ENCODE measurements around the gene CUTA.
"Not testable (repeated sequence)": the region's sequence is repeated elsewhere in the genome, so short reads cannot be mapped to it uniquely, and the experiment has no call there.

CUTA gene

DNA sequence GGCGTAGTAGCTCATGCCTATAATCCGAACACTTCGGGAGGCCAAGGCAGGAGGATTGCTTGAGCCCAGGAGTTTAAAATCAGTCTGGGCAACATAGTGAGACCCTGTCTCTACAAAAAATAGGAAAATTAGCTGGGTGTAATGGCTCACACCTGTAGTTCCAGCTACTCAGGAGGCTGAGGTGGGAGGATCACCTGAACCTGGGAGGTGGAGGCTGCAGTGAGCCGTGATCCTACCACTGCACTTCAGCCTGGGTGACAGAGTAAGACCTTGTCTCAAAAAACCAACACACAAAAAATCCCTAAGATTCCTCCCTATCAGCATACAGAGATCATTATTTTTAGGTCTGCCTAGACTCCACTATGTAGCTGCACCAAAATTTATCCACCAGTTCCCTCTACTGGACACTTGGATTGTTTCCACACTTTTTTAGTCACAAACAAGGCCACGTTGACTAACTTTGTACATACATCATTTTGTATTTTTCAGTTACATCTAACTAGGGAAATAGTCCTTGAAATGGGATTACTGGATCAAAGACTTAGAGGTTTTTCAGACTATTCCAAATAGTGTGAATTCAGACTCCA, 10.7 kb downstream of the CUTA start:
- in situ Hi-C loops (cut with MboI; ENCODE audit: low sequenced_read_pairs) = no loop called here

DNA sequence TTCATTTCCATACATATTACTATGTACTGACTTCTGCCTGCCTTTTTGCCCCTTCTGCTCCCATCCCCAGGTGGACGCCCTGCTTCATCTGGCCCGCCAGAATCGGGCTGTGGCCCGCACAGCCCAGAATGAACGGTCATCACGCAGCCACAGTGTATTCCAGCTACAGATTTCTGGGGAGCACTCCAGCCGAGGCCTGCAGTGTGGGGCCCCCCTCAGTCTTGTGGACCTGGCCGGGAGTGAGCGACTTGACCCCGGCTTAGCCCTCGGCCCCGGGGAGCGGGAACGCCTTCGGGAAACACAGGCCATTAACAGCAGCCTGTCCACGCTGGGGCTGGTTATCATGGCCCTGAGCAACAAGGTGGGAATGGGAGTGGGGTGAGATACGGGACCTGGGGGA, 11.8 kb downstream of the CUTA start:
- in situ Hi-C loops (cut with MboI; ENCODE audit: low sequenced_read_pairs) = no loop called here

DNA sequence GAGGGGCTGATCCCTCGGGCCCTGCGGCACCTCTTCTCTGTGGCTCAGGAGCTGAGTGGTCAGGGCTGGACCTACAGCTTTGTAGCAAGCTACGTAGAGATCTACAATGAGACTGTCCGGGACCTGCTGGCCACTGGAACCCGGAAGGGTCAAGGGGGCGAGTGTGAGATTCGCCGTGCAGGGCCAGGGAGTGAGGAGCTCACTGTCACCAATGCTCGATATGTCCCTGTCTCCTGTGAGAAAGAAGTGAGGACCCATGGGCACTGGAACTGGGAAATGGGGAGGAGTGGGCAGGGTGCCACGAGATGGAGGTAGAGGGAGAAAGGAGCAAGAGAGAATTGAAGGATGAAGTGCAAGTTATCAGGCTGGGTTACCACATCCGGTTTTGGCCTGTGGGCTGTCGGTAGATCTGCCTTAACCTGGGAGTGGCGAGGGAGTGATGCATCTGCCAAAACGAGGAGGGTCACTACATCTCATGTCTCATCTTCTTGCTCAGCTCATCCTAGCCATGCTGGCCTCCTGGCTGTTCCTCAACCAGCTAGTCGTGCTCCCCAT, 12.4 kb downstream of the CUTA start:
- in situ Hi-C loops (cut with MboI; ENCODE audit: low sequenced_read_pairs) = no loop called here

DNA sequence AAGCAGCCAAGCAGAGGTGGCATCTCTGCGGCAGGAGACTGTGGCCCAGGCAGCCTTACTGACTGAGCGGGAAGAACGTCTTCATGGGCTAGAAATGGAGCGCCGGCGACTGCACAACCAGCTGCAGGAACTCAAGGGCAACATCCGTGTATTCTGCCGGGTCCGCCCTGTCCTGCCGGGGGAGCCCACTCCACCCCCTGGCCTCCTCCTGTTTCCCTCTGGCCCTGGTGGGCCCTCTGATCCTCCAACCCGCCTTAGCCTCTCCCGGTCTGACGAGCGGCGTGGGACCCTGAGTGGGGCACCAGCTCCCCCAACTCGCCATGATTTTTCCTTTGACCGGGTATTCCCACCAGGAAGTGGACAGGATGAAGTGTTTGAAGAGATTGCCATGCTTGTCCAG, 13.0 kb downstream of the CUTA start:
- in situ Hi-C loops (cut with MboI; ENCODE audit: low sequenced_read_pairs) = no loop called here

DNA sequence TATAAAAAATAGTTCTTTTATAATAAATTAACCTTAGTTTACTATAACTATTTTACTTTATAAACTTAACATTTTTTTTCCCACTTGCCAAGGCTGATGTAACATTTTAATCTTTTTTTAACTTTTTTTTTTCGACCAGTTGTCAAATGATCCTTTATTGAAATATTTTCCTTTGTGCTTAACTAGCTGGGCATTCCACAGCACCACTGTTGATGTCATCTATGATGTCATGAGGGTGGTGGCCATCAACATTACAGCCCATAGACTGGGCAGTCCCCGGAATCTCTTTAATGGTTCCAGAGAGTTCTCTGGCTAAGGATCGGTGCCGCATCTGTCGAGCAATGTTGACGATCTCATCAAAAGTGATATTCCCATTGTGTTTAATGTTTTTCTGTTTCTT, 18.0 kb downstream of the CUTA start:
- in situ Hi-C loops (cut with MboI; ENCODE audit: low sequenced_read_pairs) = not testable (repeated sequence)

DNA sequence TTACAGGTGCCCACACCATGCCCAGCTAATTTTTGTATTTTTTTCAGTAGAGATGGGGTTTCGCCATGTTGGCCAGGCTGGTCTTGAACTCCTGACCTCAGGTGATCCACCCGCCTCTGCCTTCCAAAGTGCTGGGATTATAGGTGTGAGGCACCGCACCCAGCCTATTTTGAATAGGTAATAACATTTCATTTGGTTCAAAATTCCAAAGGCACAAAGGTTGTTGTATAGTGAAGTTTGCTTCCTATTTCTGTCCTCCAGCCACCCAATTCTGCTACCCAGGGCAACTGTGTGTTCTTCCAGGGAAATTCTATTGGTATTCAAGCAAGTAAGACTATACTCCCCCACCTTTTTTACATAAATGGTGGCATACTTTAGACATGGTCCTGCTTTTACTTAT, 19.3 kb downstream of the CUTA start:
- in situ Hi-C loops (cut with MboI; ENCODE audit: low sequenced_read_pairs) = not testable (repeated sequence)

DNA sequence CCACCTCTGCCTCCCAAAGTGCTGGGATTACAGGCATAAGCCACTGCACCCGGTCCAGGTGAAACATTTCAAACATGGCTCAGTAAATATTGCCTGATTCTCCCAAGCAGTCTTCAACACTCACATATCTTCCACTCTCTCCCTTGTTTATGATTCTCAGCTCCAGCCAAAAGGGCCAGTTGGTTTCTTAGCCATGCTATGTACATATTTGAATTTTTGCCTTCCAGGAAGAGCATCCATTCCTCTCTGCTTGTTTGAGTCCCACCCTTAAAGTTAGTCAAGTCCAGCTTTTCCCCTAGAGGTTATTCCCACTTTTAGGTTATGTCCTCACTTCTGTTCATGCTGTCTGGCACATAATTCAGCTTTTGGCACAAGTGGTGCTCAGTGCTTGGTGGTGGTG, 20.4 kb downstream of the CUTA start:
- in situ Hi-C loops (cut with MboI; ENCODE audit: low sequenced_read_pairs) = no loop called here

DNA sequence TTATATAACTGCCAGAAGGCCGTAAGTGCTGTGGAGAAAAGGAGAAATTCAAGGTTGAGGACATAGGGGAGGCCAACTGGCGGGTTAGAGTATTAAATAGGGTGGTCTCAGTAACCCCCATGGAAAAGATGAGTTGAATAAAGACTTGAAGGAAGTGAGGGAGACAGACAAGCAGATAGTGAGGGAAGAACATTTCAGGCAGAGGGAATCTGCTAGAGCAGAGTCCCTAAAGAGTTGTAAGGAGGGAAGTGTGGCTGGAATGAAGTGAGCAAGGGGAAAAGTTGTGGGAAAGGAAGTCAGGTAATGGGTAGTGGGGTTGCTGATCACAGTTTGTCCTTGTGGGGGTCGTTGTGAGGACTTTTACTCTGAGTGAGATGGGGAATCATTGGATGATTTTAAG, 24.9 kb downstream of the CUTA start:
- in situ Hi-C loops (cut with MboI; ENCODE audit: low sequenced_read_pairs) = no loop called here

DNA sequence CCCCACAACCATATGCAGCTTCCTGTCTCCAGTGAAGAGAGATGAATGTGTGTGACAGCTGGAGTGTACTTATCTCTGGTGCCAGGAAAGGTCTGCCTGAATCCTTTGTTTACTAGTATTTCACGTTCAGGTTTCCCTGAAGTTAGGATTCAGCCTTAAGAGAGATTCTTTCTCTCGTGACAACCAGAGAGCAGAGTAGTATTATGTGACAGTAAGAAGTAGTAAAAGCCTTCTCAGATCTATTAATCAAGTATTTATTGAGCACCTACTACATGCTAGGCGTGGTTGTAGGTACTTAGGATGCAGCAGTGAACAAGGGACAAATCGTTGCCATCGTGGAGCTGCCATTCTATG, 25.3 kb downstream of the CUTA start:
- in situ Hi-C loops (cut with MboI; ENCODE audit: low sequenced_read_pairs) = no loop called here

DNA sequence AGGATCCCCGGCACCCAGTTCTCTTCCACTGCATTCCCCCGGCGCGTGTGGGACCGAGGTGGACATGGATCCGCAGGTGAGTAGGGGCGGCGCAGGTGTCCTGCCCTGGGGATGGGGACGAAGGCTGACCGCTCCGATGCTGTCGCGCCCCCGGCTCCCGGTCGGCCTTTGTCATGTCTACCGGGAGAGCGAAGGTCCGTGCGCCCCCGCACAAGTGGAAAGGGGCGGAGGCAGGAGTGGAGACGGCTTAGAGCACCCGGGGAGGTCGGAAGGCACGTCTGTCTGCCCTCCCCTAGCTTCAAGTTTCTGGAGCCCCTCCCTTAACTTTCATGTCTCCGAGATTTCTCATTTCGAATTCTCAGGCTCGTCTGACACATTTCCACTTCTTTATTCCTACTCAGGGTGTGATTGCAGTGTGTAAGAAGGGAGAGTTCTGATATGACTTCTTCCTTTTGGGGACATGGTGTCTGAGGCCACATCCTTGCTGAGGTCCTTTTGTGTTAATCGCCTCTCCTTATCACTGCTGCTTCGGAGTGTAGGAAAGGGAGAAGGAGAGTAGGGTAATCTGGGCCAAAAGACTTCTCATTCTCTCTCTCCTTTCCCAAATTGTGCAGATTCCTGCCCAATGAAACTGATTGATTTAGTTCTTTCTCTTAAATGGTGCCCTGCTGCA, 25.8 kb downstream of the CUTA start:
- in situ Hi-C loops (cut with MboI; ENCODE audit: low sequenced_read_pairs) = no loop called here

DNA sequence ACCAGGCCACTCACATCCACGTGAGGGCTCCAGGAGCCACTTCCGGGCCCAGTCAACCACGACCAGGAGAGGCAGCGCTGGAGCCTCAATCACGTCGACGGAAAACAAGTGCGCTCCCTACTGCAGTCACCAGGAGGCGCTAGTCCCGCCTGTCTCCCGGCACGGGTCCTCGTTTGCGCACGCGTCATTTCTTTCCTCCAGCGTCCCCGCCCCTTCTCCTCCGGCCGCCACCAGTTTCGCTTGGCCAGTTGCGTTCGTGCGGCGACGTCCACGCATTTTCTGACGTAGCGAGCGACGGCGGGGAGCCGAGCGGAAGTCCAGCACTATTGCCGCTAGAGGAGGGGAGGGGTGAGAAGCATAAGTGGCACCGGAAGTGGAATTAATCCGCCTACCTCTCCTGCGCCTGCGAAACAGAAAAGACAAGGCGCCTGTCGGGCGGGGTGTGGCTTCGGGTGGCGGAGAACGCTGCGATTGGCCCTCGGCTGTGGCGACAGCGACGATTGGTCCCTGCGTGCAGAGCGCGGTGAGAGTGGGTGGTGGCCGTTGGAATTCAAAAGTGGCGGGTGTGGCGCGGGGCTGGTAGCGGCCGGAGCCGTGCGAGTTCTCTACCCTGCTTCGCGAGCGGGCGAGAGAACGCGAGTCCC, 26.5 kb downstream of the CUTA start, which contains the start of gene KIFC1:
TSS of gene KIFC1 (plus strand) at position 546 of the 644 bp plus-strand sequence. CDS start 163 bp downstream, outside the sequence.
- in situ Hi-C loops (cut with MboI; ENCODE audit: low sequenced_read_pairs) = no loop called here

DNA sequence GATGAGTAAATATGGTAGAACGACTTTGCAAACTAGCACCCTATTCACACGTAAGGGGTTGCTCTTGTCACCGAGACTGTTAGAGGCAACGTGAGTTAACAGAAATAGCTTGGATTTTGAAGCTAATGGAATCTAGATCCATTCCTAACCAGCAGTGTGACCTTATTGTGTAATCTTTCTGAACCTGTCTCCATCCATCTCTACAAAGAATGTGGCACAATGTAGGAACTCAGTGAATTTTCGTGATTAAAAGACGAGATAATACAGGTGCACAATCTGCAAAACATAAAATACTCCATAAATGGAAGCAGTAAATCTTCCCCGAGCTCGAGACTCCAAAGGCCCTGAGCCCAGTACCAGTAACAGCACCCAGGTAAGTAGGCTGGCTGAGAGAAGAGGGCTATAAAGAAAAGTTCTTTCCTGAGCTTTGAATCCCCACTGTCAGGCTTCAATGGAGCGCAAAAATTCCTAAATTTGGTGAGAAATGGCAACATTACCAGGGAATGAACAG, 27.1 kb downstream of the CUTA start:
- in situ Hi-C loops (cut with MboI; ENCODE audit: low sequenced_read_pairs) = no loop called here

DNA sequence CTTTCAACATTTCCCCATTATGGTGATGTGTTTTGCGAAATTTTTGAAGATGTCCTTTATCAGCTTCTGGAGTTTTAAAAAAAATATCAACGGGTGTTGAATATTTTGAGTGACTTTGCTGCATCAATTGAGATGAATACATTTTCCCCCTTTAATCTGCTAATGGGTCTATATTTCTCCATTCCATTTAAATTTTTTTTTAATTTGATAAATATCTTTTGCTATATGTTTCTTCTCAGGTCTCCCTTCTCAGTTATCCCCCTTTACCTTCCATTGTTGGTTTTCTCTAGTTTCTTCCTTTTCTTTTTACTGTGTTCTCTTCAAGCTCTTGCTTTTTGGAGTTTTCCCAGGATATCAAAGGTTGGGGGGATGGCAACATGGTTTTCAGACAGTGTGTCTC, 27.7 kb downstream of the CUTA start:
- in situ Hi-C loops (cut with MboI; ENCODE audit: low sequenced_read_pairs) = no loop called here

DNA sequence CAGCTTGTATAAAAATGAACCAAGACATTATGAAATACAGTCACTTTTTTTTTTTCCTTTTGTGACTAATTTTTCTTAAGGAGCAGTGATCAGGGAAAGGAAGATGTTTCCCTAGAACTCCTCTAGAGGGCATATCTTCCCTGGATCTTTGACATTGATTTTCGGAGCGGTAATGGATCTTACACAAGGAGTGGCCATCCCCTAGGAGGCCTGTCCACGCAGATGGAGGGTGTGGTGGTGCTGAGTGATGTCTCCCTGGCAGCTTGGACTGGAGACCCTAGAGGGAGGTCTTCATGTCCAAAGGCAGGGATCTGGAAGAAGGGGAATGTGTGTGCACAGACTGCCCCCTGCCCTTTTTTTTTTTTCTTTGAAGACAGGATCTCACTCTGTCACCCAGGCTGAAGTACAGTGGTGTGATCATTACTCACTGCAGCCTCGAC, 33.3 kb downstream of the CUTA start:
- in situ Hi-C loops (cut with MboI; ENCODE audit: low sequenced_read_pairs) = no loop called here

DNA sequence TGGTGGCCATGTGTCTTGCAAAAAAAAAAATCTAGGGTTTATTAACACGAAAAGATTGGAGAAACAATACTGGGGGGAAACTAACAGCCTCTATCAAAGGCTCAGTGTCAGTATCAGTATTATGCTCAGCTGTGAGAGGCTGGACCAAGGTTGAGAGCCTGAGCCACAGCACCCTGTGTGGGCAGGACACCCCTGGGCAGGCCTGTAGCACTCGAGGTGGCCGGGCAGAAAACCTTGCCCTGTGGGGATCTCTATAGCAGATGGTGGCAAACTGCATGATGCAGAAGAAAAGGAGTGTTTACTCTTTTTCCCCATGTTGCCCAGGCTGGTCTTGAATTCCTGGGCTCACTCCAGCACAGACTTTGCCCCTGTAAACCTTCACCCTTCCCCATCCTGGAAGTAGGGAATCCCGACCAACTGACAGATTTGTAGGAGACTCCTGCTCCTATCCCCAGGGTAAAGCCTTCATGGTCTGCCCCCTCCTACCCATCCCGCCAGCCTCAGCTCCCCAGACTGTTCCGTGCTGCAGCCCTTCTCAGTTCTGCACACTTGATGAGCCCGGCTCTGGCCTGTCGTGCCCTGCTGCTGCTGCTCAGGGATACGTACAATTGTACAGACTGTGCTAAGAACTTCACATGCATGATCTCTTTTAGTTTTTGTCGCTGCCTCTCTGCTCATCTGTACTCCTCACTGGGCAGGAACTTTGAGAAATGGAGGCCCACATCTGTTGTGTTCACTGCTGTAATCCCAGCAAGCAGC, 34.3 kb downstream of the CUTA start:
- in situ Hi-C loops (cut with MboI; ENCODE audit: low sequenced_read_pairs) = no loop called here

DNA sequence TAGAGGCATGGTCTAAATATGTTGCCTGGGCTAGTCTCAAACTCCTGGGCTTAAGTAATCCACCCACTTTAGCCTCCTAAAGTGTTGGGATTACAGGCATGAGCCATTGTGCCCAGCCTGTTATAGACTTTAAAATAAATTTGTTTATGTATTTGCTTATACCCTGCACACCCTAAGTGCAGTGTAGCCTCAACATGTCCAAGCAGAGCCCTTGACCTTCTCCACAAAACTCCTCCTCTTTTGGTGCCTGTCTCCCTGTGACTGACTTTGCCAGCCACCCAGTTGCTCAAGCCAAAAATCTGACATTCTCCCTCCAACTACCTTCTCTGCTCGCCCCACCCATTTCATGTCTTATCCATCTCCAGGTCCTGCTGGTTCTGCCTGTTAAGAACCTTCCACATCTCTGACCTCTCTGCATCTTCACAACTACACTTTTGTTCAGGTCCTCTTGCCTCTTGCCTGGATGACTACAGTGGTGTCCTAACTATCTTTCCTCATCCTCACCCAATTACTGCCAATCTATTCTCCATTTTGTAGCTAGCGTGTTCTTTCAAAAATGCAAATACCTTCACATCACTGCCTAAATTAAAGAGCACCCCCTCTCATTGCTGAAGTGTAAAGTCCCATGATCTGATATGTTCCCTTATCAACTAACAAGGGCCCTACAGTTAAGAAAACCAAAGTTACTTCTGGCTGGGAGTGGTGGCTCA, 37.5 kb downstream of the CUTA start:
- in situ Hi-C loops (cut with MboI; ENCODE audit: low sequenced_read_pairs) = no loop called here

DNA sequence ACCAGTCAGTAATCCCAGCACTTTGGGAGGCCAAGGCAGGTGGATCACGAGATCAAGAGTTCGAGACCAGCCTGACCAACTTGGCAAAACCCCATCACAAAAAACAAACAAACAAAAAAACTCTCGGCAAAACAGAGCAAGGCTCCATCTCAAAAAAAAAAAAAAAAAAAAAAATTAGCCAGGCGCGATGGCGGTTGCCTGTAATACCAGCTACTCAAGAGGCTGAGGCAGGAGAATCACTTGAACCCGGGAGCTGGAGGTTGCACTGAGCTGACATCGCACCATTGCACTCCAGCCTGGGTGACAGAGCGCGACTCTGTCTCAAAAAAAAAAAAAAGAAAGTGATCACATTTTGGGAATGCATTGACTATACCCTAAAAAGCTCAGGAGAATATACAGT, 38.7 kb downstream of the CUTA start:
- in situ Hi-C loops (cut with MboI; ENCODE audit: low sequenced_read_pairs) = not testable (repeated sequence)

DNA sequence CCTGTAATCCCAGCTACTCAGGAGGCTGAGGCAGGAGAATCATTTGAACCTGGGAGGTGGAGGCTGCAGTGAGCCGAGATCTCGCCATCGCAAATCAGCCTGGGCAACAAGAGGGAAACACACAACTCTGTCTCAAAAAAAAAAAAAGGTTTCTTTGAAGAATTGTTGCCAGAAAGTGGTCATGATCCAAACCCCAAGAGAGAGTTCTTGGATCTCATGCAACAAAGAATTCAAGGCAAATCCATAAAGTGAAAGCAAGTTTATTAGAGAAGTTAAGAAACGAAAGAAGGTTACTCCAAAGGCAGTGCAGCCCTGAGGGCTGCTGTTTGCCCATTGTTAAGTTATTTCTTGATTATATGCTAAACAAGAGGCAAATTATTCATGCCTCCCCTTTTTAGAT, 40.7 kb downstream of the CUTA start:
- in situ Hi-C loops (cut with MboI; ENCODE audit: low sequenced_read_pairs) = no loop called here

DNA sequence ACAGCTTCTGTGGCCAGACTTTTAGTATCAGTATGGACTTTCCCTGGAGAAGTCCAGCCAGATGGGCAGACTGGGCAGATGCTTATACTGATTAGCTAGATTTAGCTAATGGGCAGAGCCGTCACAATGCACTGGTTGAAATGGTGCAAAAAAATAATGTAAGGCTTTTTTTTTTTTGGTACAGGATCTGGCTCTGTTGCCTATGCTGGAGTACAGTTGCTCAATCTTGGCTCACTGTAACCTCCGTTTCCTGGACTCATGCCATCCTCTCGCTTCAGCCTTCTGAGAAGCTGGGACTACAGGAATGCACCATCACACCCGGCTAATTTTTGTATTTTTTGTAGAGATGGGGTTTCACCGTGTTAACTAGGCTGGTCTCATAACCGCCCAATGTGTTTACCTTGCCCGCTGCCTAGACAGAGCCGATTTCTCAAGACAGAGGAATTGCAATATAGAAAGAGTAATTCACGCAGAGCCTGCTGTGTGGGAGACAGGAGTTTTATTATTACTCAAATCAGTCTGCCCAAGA, 42.7 kb downstream of the CUTA start:
- in situ Hi-C loops (cut with MboI; ENCODE audit: low sequenced_read_pairs) = no loop called here

Data from HL-60/S4 treated with retinoic acid at 250 ng/mL for 4 days and 3 days (cell line).